Ovary (tissue), 3 donors: Measurements from ENCODE around the gene GULP1.

Source experiments
- POLR2A ChIP-seq: fragments of 450-650 bp; IDR thresholded peaks from one replicate; pipeline ENCODE4 v1.6.1; 2017; ENCODE audit warnings: antibody characterized with exemption, mild to moderate bottlenecking, moderate library complexity
- TF ChIP-seq, protein P1 (sequence below), 3 donors: fragments of 450-650 bp in 2 of 3; fragments of 200-600 bp in 1 of 3; IDR thresholded peaks; one replicate each; pipeline versions ENCODE4 v1.5.1 to v1.8.0; 2016 to 2022; ENCODE audit warnings: antibody characterized with exemption in 3 of 3, mild to moderate bottlenecking in 1 of 3
- donor health status: DM: no; HTN: no; CAD: no.

DNA sequence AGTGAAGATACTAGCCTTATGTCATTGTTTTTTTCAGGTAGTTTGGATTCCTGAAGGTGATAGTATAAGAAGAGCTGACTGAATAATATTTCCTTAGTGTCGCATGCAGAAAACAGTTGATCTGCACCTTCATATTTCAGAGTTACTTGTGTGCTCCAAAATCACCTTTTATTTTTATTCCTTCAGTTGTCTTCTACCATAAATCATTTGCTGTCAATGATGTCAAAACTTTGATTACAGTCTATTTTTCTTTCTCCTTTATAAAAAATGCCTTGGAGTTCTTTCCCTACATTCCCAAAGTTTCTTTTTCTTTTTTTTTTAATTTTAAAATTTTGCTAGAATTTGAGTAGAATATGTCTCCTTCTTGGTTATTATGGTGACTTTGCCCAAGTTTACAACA is 142.3 kb downstream of the GULP1 start:
- TF ChIP-seq, protein P1, sequence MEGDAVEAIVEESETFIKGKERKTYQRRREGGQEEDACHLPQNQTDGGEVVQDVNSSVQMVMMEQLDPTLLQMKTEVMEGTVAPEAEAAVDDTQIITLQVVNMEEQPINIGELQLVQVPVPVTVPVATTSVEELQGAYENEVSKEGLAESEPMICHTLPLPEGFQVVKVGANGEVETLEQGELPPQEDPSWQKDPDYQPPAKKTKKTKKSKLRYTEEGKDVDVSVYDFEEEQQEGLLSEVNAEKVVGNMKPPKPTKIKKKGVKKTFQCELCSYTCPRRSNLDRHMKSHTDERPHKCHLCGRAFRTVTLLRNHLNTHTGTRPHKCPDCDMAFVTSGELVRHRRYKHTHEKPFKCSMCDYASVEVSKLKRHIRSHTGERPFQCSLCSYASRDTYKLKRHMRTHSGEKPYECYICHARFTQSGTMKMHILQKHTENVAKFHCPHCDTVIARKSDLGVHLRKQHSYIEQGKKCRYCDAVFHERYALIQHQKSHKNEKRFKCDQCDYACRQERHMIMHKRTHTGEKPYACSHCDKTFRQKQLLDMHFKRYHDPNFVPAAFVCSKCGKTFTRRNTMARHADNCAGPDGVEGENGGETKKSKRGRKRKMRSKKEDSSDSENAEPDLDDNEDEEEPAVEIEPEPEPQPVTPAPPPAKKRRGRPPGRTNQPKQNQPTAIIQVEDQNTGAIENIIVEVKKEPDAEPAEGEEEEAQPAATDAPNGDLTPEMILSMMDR (IDR thresholded peaks at IDR 0.05), result no peak
- no peak for TF ChIP-seq POLR2A
